ENCODE measurements around the gene FJX1. TPM values are rescaled to one million over a fixed set of nuclear protein-coding genes. Genes with fewer than 3 reads are reported as not detected.
A peak's percentile ranks its signal among the peaks of the same experiment; 100 is the strongest.

The FJX1 gene, protein sequence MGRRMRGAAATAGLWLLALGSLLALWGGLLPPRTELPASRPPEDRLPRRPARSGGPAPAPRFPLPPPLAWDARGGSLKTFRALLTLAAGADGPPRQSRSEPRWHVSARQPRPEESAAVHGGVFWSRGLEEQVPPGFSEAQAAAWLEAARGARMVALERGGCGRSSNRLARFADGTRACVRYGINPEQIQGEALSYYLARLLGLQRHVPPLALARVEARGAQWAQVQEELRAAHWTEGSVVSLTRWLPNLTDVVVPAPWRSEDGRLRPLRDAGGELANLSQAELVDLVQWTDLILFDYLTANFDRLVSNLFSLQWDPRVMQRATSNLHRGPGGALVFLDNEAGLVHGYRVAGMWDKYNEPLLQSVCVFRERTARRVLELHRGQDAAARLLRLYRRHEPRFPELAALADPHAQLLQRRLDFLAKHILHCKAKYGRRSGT
- 78.8 TPM for total RNA-seq

DNA sequence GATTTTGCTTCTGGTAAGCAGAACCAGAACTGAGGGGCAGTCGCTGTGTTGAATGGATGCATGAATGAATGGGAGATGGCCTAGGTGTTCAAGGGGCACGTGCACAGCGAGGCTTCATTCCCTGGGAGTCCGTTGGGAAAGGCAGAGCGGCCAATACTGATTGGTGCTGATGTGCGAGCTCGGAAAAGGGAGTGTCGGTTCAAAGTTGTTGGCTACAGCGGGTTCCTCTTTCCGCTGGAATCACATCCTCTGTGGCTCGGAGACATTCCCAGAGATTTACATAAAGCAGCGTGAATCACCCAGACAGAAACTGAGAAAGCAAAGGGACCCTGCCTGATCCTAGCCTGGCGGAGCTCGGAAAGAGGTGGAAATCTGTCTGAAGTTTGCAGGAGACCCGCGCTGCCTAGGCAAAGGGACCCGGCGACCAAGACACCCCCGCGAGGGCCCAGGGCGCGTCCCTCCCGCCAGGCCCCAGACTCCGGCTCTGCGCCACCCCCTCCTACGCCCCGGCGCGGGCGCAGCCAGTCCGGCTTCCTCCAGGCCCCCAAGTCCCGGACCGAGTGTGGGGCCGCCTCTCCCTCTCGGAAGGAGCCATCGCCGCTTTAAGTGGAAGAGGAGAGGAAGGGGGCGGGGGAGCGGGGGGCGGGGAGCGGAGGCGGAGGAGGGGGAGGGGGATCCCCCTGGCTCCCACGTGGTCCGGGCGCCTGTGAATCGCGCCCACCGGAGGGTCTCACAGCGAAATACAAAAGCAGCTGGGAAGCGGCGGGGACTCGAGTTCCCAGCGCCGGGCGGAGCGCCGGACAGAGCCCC lies at the start of gene FJX1:
FJX1 (plus strand) TSS at position 774 of the 810 bp plus-strand sequence. CDS start 177 bp downstream, outside the sequence.
- DNase-seq: peak; percentile 75

DNA sequence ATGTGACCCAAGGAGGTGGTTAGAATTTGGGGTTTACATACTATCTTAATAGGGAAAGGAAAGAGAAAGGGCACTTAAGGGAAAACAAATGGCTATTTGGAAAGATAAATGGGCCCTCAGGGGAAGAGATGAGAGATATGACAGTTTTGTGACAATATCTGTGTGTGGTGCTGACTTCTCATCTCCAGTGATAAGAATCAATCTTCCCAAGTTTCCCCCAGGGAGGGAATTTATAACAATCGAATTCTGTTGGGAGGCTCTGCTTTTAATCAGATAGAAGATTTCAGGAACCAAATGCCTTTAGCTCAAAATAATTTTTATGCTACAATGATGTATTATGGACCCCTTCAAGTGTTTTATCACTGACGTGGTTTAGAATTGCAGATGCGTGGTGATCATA lies 46.6 kb upstream of the FJX1 start:
- no peak for DNase-seq

DNA sequence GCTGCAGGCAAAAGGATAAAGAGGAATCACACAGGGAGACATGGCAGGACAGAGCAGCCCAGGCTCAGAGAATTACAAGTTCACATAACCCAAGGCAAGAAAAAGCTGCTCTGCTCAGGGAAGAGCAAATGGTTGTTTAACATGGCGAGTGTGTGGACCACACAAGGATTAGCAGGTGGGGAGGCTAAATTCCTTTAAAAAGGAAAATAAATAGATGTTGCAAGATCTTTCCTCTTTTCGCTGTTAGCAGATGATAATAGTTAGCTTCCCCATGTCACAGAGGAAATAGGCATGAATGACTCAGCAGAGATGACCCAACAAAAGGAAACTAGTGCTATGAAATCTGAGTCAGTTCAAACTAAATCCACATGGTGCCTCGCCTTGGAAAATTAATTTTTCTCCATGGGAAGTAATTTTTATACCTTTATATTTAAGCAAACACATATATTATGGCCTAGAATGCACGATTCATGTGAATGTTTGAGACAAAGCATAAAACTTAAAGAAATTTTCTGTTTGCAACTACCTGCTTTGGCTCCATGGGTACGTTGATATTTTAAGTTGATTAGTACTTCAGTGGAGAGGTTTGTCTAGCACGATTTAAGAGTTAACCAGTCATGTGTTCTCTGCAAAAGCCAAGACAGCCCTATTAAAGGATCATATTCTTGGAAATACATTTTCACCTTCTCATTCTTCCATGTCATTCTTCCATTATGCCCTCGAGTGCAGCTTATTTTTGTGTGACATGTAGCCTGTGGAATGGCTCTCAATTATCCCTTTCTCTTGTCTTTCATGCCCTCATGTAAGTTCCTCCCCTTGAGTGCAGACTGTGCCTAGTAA lies 38.5 kb upstream of the FJX1 start:
- DNase-seq: no peak

DNA sequence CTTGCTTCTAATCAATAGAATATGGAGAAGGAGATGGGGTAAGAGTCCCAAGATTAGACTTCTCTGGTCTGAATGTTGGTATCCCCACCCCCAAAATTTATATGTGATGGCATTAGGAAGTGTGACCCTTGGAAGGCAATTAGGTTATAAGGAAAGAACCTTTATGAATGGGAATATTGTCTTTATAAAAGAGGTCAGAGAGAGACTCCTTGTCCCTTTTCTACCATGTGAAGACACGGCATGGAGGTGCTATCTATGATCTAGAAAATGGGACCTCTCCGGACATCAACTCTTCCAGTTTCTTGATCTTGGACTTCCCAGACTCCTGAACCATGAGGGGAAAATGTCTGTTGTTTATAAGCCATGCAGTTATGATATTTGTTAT lies 37.9 kb upstream of the FJX1 start:
- DNase-seq: no peak

DNA sequence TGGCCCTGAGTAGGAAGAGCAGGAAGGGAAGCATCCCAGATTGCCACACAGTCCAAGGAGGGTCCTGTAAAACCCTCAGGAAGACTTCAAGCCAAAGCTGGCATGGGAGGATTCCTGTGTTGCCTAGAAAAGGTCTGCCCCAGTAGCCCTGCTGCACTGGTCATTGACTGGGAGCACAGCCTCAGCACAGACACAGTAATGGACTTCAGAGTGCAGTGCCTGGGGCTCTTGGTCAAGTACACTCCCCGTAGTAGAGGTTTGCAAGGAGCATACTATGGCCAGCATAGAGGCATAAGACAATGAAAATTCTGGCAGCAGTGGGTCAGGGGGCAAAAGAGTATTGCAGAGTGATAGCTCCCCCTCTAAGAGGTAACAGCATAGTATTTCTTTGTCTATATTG lies 36.2 kb upstream of the FJX1 start:
- DNase-seq: no peak

DNA sequence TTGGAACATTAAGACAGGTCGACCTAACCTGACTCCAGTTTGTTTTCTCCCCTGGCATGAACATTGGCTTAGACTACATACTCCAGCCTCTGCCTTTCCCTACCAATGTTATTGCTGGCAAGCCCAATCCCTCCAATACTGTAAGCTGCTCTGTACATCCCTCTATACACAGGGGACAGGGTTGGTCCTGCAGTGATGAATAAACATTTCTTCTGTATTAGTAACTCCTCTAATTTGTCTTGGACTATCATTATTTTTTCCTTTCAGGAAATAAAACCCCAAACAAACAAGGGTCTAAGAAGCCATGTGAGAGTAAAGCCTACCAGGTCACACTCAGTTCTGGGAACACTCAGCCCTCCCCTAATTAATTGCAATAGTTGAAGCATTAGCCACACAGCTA lies 35.1 kb upstream of the FJX1 start:
- DNase-seq: no peak

DNA sequence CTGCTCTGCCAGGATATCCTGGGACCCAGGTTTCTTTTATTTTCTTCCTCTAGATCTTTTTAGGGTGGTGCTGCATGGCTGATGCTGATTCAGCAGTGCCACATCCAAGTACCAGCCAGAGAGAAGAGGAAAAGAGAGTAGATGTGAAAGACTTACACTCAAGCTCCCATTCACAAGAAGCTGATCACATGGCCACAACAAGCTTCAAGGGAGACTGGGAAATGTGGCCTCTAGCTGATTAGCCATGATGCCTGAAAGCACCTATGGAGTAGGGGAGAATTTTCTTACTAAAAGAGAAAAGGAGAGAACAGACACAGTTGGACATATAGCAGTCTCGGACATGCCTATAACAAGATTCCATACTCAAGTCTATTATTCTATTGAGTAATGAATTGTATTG lies 34.4 kb upstream of the FJX1 start:
- DNase-seq: no peak

DNA sequence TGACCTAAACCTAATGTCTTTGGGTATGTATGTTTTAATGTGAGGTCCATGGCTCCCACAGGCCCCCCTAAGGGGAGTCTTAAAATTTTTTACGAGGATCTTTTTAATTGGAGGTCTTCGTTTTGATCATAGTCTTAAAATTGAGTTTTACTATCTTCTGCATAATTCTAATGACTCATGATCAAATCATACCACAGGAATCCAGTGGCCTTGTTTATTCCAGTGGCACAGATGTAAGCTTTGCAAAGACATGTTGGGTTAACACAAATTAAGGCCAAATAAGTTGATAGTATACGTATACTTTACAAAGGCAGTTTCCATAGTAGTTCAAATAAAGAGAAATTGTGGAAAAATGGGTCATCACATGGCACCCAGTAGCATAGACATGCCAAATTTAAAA lies 33.9 kb upstream of the FJX1 start:
- no peak for DNase-seq

DNA sequence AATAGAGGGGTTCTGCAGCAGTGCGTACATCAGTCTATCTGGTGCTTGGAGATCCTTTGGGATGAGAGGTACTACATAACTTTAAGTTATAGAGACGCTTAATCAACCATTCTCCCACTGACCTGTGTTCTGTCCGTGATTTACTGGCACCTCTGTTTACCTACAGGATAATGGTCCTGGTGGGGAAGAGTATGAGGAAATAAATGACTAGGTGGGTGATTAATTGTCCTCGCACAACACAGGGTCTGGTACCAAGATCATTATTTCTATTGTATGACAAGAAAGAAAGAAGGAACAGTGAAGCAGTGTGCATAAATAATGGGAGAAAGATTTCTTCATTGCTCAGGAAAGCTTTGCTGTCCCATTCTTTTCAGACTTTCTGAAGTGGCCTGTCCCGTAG lies 32.8 kb upstream of the FJX1 start:
- DNase-seq: no peak

DNA sequence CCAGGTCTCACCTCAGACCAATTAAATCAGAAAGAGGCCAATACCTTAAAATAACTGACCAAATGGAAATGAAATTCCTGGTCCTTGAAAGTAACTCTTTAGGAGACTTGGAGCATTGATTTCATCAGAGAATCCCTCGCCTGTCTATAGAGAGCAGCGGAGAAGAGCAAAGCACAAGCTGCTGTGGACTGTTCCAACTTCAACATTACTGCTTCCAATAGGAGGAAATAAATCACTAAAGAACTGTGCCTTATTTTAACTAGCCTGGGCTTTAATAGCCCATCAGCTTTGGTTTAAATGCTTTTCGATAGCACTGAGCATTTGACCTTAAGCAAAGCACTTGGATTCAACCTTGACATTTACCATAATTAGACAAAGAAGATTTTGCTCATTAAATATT lies 32.0 kb upstream of the FJX1 start:
- DNase-seq: no peak

DNA sequence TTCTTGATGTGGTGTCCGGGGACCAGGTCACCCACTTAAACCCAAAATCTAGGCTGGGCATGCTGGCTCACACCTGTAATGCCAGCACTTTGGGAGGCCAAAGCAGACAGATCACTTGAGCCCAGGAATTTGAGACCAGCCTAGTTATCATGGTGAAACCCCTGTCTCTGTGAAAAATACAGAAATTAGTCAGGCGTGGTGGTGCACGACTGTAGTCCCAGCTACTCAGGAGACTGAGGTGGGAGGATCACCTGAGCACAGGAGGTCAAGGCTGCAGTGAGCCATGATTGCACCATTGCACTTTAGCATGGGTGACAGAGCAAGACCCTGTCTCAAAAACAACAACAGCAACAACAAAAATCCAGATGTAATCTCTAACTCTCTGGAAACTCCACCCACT lies 30.3 kb upstream of the FJX1 start:
- no peak for DNase-seq

DNA sequence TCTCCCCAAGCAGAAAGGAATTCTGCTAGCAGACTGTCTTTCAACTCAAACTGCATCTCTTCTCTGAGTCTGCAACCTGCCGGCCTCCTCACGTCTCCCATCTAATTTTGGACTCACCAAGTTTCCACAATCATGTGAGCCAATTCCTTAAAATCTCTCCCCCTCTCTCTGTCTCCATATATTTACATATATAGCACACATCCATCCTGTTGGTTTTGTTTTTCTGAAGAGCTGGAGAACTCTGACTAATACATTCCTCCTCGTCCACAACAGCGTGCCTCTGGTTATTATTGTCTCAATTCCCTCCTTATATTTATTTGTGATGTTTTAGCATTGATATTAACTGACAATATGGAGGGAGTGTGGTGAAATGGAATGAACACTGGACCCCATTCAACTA lies 29.6 kb upstream of the FJX1 start:
- DNase-seq: no peak

DNA sequence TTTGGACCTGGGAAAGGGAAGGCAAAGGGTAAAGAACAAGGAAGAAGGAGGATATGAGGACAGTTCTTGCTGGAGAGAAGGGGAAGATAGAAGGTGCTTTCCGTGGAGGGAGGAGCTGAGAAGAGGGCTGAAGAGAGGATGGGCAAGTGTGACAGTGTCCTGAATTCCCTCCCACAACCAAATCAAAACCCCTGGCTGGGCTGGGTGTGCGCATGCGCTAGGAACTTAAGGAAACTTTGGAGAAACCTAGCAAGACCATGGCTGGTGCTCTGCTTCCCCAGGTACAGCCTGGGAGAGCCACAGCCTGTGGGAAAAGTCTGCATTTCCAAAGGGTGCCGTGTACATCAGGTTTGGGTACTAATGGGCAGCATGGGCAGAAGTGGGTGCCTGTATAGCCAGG lies 29.0 kb upstream of the FJX1 start:
- DNase-seq: no peak

DNA sequence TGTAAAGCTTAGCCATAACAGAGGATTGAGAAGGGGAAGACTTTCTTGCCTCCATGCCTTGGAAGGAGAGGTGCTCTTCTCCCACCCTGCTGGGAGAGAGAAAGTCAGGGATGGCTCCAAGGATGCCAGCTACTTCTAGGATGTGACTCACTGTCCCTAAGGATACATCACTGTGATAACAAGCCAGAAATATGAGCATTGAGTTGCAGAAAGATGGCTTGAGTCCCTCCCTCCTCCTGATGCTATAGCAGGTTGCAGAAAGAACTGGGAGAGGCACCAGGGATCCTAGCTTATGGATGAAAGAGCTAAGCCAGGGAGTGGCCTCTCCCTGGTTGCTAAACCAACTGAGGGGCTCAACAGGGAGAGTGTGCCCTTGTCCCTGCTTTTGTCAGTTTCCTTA lies 27.8 kb upstream of the FJX1 start:
- no peak for DNase-seq

DNA sequence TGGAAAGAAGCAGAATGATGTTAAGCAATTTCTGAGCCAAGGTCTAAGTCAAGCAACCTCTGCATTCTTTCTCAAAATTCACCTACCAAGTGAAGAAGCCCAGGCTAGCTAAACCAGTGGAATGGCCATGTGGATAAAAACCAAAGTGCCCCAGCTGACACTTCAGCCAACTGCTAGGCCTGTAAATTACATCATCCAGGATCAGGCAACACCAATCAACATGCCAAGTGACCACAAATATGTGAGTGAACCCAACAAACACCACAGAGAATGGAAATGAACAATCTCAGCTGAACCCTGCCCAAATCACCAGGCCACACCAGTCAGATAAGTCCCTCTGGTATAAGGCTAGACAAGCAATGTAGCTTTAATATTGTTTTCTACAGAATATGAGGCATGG lies 25.1 kb upstream of the FJX1 start:
- DNase-seq: no peak

DNA sequence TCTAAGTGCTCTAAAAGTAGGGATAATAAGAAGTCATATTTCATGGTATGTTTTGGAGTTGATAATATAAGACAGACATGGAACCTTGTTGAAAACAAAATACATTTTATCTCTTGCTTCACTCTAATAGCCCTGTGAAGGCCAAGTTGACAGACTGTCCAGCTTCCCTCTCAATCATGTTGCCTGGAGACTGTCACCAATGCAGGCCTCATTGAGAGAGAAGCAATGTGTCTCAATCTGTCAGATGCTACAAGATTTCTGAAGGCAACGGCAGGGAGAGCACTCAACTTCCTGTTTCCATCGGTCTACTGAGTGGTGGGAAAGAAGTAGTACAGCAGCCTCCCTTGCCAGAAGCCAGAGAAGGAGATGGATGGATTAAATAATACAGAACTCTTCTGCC lies 23.6 kb upstream of the FJX1 start:
- no peak for DNase-seq

DNA sequence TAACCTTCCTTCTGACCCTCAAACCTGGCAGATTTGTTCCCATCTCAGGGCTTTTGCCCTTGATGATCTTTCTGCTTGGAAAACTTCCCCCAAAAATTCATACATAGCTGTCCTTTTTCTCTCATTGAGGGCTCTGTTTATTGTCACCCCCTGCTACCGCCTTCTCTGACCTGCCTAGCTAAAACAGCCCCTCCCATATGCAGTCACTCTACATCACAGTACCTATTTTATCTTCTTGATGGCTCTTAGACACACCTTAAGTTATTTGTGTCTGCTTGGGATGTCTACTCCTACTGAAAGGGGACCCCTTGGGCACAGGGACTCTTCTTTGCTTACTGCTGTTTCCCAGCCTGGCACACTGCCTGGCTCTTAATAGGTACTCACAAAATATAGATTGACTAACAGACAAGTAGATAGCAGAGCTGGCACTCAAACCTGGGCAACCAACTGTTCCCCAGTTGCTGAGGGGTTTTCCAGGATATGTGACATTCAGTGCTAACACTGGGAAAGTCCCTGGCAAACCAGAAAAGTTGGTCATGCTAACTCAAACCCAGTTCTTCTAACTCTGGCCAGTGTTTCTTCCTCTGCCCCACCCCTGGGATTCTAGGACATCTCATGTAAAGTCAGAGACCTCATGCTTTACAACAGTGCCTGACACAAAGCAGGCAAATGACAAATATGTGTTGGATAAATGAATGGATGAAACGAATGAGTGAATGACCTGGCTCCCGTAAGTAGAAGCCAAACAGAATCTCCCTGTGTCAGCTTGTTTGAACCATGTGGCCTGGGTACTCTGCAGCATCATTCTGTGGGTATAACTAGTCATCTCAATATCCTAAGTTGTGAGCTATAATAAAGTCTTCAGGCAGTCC lies 19.8 kb upstream of the FJX1 start:
- no peak for DNase-seq

DNA sequence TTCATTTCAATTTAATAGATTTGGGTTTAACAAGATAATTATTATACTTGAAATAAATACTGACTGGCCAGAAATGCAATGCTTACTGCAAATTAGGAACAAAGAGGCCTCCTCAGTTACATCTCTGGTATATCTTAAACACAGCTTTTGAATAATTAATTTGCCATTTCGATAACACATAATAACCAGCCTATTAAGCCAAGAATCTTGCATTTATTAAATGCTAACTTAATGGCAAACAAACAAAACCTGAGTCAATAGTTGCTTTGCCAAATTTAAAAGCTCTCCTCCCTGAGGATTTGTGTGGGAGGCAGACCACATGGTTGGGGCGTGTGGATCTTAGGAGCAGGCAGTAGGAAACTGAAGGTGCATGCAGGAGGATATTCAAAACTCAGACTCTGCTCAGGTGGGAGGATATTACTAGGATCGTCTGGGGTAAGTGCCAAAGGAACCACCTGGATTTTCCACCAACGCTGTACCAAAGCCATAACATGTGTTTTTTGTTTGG lies 17.9 kb upstream of the FJX1 start:
- no peak for DNase-seq

DNA sequence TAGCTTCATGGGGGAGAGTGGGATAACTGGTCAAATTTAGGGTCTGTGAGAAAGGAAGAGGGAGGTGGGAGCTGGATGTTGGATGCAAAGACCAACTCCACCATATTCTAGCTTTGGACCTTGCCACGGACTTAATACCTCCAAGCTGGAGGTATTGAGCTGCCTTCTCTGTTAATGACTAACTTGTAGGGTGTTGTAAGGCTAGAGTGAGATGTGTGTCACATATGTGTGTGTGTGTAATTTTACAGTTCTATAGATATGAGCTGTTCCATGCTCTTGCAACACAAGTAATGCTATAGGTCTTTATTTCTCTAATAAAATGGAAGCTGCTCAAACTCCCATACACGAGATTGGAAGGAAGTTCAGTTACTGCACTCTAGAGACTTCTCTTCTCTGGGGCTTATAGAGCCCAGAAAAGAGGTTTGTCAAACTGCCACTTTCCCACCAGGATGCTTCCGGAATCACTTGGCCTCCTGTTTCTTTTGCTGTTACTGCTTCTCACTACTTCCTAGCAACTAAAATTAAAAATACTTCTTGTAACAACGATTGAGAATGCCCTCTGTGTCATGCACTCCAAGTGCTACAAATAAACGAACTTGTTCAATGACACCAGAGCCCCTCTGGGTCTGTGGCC lies 16.0 kb upstream of the FJX1 start:
- no peak for DNase-seq

DNA sequence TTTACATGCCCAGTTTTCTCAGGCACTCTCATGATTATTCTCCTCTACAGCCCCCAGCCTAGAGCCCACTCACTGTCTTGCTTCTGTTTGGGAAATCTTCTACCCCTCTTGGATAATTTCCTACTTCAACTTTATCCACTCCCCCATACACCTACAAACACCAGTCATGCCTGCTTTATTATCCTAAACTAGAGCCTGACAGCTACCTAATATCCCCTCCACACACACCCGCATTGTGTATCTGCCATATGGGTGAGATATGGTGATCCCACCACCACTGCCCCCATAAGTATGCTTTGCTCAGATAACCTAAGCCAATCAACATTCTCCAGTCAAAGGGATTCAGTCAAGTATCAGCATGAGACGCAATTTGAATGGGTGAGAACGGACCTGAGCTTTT lies 15.3 kb upstream of the FJX1 start:
- no peak for DNase-seq

DNA sequence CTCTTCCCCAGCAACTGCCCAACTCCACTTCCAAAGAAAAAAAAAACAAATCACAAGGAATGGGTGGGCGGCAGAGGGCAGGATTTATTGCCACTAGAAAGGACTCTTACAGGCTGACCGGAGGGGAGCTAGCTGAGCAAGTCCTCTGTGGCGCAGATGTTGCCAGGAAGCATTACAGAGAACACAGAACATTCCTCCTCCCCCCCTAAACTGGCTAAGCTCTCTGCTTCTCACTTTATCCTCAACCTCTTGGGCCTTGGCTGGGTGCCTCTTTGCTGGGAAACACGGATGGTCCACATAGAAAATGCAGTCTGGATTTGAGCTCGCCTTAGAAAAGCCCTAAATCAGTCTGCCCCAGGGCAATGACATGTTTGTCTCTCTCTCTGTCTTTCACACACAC lies 12.6 kb upstream of the FJX1 start:
- no peak for DNase-seq

Data from occipital lobe (tissue), 2 donors.